ENCODE results near the gene GTF3C1.

- TF ChIP-seq, protein P1, sequence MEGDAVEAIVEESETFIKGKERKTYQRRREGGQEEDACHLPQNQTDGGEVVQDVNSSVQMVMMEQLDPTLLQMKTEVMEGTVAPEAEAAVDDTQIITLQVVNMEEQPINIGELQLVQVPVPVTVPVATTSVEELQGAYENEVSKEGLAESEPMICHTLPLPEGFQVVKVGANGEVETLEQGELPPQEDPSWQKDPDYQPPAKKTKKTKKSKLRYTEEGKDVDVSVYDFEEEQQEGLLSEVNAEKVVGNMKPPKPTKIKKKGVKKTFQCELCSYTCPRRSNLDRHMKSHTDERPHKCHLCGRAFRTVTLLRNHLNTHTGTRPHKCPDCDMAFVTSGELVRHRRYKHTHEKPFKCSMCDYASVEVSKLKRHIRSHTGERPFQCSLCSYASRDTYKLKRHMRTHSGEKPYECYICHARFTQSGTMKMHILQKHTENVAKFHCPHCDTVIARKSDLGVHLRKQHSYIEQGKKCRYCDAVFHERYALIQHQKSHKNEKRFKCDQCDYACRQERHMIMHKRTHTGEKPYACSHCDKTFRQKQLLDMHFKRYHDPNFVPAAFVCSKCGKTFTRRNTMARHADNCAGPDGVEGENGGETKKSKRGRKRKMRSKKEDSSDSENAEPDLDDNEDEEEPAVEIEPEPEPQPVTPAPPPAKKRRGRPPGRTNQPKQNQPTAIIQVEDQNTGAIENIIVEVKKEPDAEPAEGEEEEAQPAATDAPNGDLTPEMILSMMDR (IDR thresholded peaks at IDR 0.05), result no peak
- no peak for TF ChIP-seq POLR2A (IDR thresholded peaks at IDR 0.05)
These were observed 15.5 kb downstream of the GTF3C1 start for GRCh38 chr16:27534256-27534655.
